ENCODE results near the gene SRSF8. TPM values are rescaled to one million over a fixed set of nuclear protein-coding genes. Genes with fewer than 3 reads are reported as not detected.
"Not testable (repeated sequence)": the region's sequence is repeated elsewhere in the genome, so short reads cannot be mapped to it uniquely, and the experiment has no call there.

Gene SRSF8
- total and polyA plus RNA-seq, 7 donors, result 17.7 to 35.3 (median 26.6) TPM

DNA sequence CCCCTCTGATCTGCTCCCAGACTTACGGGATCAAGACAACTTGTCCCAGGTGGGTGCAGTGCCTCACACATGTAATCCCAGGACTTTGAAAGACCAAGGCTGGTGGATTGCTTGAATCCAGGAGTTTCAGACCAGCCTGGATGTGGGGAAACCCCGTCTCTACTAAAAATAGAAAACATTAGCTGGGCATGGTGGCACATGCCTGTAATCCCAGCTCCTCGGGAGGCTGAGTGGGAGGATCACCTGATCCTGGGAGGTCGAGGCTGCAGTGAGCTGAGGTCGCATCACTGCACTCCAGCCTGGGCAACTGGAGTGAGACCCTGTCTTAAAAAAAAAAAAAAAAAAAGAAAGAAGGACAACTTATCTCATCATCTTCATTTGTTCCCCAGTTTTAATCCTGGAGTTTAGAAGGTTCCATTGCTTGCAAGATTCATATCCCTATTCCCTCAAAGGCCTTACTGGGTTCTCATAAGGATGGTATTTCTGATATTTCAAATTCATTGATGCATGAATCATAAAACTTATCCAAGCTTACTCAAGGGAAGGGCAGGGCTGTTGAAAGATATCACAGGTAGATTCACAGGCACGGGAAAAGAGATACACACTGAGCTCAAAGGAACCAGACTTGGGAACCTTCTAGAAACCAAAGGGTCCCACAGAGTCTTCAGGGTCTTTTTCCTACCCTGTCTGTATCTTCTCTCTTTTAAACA, 37.6 kb downstream of the SRSF8 start:
- Histone ChIP-seq H3K4me1 (peaks cover 75% of the 10 kb centered on the region), H3K27ac (peak overlapping the region; percentile 94), H3K9me3 (no peaks in the 10 kb centered on the region), H3K36me3 (ENCODE audit: insufficient read depth in 1 of 2, low read depth in 1 of 2) (no peaks in the 10 kb centered on the region), H3K27me3 (ENCODE audit: insufficient read depth in 3 of 3, low read length in 2 of 3) (no peaks in the 10 kb centered on the region), H3K4me3 (no peak overlapping the region)
- TF ChIP-seq, protein P1, sequence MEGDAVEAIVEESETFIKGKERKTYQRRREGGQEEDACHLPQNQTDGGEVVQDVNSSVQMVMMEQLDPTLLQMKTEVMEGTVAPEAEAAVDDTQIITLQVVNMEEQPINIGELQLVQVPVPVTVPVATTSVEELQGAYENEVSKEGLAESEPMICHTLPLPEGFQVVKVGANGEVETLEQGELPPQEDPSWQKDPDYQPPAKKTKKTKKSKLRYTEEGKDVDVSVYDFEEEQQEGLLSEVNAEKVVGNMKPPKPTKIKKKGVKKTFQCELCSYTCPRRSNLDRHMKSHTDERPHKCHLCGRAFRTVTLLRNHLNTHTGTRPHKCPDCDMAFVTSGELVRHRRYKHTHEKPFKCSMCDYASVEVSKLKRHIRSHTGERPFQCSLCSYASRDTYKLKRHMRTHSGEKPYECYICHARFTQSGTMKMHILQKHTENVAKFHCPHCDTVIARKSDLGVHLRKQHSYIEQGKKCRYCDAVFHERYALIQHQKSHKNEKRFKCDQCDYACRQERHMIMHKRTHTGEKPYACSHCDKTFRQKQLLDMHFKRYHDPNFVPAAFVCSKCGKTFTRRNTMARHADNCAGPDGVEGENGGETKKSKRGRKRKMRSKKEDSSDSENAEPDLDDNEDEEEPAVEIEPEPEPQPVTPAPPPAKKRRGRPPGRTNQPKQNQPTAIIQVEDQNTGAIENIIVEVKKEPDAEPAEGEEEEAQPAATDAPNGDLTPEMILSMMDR (IDR thresholded peaks at IDR 0.05), result no peak
- intact Hi-C loops (cut with DNase I), result no loop called here
- WGBS, 3 donors, result 59 to 69% (median 61%) methylated on average over 6 of the region's 6 CpGs
- ATAC-seq, result peak in 1 of 4 donors; percentile 23
- no peak for DNase-seq

DNA sequence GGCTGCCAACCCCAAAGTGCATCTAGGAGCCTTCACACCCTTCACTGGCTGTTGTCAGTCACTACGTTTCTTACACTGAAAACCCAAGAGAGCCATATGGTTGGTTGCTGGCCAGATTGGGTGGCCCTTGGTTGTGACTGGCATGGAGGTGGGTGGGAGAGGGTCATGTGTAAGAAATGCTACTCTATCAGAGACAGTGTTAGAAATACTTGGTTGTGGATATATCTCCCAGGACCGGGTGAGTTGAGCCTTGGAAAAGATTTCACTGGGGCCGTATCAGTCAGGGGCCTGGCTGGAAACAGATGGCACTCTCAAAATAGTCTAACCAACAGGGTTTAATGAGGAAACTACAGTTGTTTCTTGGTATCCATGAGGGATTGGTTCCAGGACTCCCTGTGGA, 38.1 kb downstream of the SRSF8 start:
- intact Hi-C loops (cut with DNase I), result loop anchor here in 1 of 2 donors (5.0 kb wide), 1 partner anchor 33 kb away; no protein-coding TSS in a partner anchor
- Histone ChIP-seq H3K36me3 (ENCODE audit: insufficient read depth in 1 of 2, low read depth in 1 of 2) (no peaks in the 10 kb centered on the region), H3K9me3 (no peaks in the 10 kb centered on the region), H3K27ac (peak overlapping the region; percentile 94), H3K4me1 (peaks cover 79% of the 10 kb centered on the region), H3K27me3 (ENCODE audit: insufficient read depth in 3 of 3, low read length in 2 of 3) (no peaks in the 10 kb centered on the region), H3K4me3 (no peak overlapping the region)
- TF ChIP-seq, protein P1 (IDR thresholded peaks at IDR 0.05), result no peak
- WGBS, 3 donors, result 23 to 38% (median 33%) methylated on average over 3 of the region's 3 CpGs
- ATAC-seq, result no peak
- DNase-seq, result no peak

DNA sequence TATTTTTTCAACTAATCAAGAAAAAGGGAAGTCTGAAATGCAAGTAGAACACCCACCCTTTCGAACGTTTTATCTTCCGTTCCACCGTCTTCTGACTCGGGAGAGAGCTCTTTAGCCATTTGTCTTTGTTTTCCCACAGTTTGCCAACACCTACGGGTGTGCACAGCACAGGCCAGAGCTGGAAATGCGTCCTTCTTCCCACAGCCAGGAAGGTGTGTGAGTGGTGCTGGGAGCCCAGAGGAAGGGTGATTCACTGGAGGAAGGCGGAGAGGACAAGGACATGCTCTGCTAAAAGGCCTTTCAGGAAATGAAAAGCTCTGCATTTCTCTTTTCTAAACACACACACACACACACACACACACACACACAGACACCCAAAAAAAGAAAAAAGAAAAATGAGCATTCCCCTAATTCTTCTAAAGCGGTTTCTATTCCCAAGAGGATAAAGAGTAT, 41.5 kb downstream of the SRSF8 start:
- 24 to 38% (median 26%) methylated on average over 9 of the region's 9 CpGs for WGBS, 3 donors
- peak; percentile 72 to 88 (median 86) for ATAC-seq

DNA sequence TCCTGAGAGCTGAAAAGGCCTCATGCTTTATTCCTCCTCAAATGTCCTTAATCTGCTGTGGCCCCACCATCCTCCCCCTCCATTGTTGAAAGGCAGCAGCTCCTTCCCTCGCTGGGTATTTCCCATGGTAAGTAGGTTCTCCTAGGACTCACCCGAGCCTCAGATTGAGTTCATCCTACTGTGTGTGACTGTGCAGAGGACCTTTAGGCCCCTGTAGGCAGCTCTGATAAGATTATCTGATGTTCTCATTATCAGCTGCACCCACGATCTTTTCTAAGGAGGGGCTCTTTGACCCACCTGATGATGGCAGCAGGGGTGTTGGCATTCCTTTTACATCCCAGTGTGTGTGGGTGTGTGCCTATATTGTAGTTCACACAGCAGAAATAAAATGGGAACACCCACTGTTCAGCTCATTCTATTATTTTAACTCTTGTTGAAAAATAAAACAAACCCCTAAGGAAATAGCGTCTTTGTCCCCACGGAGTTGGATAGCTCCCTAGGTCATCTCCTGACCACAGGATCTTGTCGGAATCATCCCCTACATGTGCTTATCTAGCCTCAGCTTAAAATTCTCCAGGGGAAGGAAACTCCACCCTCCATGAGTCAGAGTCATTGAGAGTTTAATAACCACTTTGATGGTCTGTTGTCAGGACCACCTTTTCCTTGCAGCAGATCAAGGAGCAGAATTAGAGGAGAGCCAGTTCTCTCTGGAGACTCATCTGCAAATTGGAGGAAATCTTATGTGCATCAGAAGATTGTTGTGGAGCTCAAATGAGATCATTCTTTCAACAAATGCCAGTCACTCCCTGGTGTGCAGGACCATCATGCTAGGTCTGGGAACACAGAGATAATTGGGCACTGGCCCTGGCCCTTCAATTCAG, 42.2 kb downstream of the SRSF8 start:
- Histone ChIP-seq H3K27ac (peak overlapping the region; percentile 94), H3K4me1 (peaks cover 83% of the 10 kb centered on the region), H3K4me3 (no peak overlapping the region), H3K9me3 (no peaks in the 10 kb centered on the region), H3K36me3 (ENCODE audit: insufficient read depth in 1 of 2, low read depth in 1 of 2) (no peaks in the 10 kb centered on the region), H3K27me3 (ENCODE audit: insufficient read depth in 3 of 3, low read length in 2 of 3) (no peaks in the 10 kb centered on the region)
- 46 to 64% (median 61%) methylated on average over 6 of the region's 6 CpGs for WGBS, 3 donors
- TF ChIP-seq, protein P1 (IDR thresholded peaks at IDR 0.05), result no peak
- ATAC-seq (no peak), DNase-seq (no peak)
- intact Hi-C loops (cut with DNase I), result loop anchor here (2.0 to 5.0 kb wide), 2 partner anchors 36 to 37 kb away; no protein-coding TSS in a partner anchor

More for the DNA sequence above, 41.5 kb downstream of the SRSF8 start:
- intact Hi-C loops (cut with DNase I), result loop anchor here (2.0 to 5.0 kb wide), 2 partner anchors 36 to 37 kb away; no protein-coding TSS in a partner anchor
- DNase-seq, result peak; percentile 54 to 65
- no peaks in the 10 kb centered on the region for H3K9me3 ChIP-seq
- H3K4me3 ChIP-seq, result peak overlapping the region; percentile 58
- H3K27ac ChIP-seq, result peak overlapping the region; percentile 94
- TF ChIP-seq, protein P1 (IDR thresholded peaks at IDR 0.05), result no peak
- H3K27me3 ChIP-seq (ENCODE audit: insufficient read depth in 3 of 3, low read length in 2 of 3), result no peaks in the 10 kb centered on the region
- H3K36me3 ChIP-seq (ENCODE audit: insufficient read depth in 1 of 2, low read depth in 1 of 2), result no peaks in the 10 kb centered on the region
- H3K4me1 ChIP-seq, result peaks cover 89% of the 10 kb centered on the region

DNA sequence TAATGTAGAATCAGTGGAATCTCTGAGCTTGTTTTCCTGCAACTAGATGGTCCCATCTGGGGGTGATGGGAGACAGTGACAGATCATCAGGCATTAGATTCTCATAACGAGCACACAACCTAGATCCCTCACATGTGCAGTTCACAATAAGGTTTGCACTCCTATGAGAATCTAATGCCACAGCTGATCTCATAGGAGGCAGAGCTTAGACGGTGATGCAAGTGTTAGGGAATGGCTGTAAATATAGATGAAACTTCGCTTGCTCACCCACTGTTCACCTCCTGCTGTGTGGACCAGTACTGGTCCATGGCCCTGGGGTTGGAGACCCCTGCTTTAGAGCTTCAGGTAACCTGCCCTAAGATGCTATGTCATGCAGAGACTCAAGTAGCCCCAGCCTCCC, 44.8 kb downstream of the SRSF8 start:
- intact Hi-C loops (cut with DNase I); DNase-seq; H3K36me3 ChIP-seq (ENCODE audit: insufficient read depth in 1 of 2, low read depth in 1 of 2); H3K27me3 ChIP-seq (ENCODE audit: insufficient read depth in 3 of 3, low read length in 2 of 3); H3K9me3 ChIP-seq; H3K4me3 ChIP-seq: not testable (repeated sequence)
- H3K27ac ChIP-seq, result peak overlapping the region; percentile 94
- peaks cover 58% of the 10 kb centered on the region for H3K4me1 ChIP-seq
- ATAC-seq, result peak in 1 of 4 donors; percentile 11
- WGBS, 3 donors, result 47 to 71% (median 57%) methylated on average over 3 of the region's 3 CpGs

Measured in psoas muscle (tissue), 8 donors.